ENCODE measurements around the gene CCL5.
"Not testable (repeated sequence)": the region's sequence is repeated elsewhere in the genome, so short reads cannot be mapped to it uniquely, and the experiment has no call there.

The CCL5 gene

DNA sequence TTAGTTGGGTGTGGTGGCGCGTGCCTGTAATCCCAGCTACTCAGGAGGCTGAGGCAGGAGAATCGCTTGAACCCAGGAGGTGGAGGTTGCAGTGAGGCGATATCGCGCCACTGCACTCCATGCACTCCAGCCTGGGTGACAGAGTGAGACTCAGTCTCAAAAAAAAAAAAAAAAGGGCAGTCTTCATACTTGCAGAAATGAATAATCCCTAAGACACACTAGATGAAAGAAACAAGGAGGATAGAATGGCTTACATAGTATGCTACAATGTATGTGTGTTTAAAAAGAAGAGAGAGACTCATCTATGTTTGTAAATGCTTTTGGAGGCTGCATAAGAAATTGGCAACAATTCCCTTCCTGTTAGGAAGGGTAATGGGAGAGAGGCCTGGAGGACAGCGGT lies 17.6 kb upstream of the CCL5 start:
- DNase-seq, result not testable (repeated sequence)

DNA sequence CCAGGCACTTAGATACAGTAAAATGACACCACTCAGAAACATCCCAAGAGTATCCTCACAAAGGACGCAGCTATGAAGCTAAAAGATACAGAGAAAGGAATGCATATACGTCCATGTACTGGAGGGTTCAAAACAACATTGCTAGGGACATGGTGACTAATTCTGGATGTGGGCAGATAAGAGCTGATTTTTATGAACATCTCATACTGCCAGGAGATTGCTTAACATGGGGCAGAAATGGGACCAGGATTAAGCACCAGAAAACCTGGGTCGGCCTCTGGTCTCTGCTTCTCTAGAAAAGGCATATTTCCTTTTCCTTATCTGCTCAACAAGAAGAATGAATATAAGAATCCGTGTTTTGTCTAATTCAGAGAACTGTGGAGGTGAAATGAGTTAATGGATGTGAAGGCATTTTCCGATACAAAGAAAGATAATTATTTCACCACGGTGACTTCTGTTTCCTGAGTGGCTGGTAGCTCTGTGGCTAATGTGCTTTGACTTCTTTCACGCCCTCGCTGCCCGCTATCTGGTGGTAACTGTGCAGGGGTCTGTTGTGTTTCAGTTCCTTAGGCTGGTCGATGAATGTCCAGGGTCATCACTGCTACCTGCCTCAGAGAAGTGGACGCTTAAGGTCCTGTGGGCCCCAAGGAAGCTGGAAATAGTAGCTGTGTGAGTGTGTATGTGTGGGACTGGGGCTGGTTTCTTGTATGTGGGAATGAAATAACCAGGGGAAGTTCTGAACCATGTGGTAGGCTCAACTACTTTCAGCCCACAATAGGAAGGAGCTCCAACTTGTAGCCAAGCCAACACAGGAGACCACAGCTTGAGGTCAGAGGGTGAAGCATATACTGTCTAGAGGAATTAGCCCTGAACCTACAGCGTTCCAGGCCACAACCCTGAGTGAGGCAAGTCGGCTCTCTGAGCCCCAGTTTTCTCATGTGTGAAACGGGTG lies 15.8 kb upstream of the CCL5 start:
- DNase-seq, result peak; percentile 56

DNA sequence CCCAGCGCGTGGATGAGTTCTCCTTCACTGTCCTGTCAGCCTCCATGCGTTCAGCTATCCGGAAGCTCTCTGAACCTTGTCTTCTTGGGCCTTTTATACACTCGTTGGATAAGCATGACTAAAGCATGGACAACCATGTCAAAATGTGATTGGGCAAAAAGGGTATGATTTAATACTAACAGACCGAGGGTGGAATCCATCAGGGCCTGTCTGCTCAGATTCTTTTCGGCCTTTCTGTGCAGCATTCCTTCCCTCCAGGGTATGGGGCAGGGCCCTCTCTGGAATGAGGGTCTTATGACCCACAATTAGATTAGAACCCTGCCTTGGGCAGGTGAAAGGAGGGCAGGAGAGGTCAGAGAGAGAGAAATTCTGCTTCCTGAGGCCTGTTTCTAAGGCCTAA lies 14.0 kb upstream of the CCL5 start:
- no peak for DNase-seq

DNA sequence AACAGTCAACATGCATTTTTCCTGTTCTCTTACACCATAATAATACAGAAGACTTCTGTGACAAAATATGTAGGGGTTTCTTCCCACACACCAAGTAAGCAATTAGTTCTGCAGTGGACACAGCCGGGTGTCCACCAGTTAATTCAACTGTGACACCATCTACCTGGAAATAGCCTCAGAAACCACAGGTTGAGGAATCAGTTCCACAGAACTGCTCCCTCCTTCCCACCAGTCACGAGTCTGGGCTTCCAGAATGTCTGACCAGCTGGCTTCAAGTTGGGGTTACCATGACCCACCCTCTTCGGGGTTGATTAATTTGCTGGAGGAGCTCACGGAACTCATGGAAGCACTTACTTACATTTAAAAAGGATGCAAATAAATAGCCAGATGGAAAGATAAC lies 13.6 kb upstream of the CCL5 start:
- no peak for DNase-seq

DNA sequence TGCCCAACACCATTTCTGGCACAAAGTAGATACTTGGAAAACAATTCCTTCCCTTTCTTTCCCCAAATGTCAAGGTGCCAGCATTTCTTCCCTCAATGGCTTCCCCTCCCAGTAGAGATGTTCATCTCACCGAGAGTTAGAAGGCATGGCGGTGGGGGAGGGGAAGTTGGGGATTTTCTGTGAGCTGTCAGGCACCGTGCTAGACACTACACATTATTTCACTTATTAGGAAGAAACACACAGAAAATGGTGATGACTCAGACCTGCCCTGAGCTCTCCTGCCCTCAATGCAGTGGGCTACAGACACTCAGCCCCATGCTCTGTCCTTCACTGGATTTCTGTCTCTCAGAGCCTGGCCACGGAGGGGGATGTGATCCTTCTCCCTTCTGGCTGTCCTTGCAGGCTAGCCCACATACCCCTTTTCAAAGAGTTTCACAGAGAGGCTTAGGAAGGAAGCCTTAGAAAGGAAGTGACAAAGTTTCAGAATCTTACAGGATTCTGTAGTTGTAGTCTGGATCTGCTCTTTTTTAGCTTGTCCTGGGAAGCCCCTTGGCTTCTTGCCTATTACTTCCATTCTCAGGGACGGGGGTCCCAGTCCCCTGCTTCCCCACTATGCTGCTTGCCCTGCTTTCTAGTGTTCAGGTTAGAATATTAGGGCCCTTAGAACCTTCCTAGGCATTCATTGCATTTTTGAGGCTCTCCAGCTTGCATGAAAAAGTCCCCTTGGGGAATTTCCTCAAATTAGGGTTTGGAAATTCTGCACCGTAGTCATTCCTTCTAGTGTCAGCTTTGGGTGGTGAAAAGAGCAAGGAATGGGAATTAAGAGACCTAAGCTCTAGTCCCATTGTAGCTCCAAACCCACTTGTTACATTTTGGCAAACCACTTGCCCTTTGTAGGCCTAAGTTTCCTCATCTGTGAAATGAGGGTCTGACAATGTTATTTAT lies 12.2 kb upstream of the CCL5 start:
- DNase-seq, result peak; percentile 60

DNA sequence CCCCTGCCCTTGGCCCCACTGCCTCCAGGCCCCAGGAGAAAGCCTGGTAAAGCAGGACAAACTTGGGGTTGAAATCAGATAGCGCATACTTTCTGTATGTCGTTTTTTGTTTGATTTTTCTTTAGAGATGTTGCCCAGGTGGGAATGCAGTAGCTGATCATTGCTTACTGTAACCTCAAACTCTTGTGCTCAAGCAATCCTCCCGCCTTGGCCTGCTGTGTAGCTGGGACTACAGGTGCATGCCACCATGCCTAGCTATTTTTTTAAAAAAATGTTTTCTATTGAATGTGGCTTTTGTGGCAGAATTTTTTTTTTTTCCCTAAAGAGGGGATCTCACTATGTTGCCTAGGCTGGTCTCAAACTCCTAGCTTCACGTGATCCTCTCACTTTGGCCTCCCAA lies 11.1 kb upstream of the CCL5 start:
- DNase-seq, result no peak

- DNase-seq, result peak; percentile 67
Observed at GRCh38 chr17:35890774-35891155, 10.6 kb upstream of the CCL5 start.

- no peak for DNase-seq
Observed at GRCh38 chr17:35889818-35890773, 9.9 kb upstream of the CCL5 start.

GRCh38 chr17:35889241-35889640 lies 9.1 kb upstream of the CCL5 start:
- DNase-seq, result no peak

DNA sequence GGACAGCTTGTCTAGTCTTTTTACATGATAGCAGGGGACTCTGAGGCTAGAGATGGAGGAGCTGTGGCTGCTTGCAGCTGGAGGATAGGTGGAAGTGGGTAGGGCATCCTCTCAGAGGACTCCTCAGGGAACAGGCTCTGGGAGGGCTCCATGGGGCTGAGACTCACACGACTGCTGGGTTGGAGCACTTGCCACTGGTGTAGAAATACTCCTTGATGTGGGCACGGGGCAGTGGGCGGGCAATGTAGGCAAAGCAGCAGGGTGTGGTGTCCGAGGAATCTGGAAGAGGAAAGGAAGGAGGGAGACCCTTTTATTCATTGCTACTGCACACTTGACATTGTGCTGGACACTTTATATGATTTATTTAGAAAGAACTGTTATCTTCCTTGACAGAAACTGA lies 1.8 kb downstream of the CCL5 start:
- no peak for DNase-seq

DNA sequence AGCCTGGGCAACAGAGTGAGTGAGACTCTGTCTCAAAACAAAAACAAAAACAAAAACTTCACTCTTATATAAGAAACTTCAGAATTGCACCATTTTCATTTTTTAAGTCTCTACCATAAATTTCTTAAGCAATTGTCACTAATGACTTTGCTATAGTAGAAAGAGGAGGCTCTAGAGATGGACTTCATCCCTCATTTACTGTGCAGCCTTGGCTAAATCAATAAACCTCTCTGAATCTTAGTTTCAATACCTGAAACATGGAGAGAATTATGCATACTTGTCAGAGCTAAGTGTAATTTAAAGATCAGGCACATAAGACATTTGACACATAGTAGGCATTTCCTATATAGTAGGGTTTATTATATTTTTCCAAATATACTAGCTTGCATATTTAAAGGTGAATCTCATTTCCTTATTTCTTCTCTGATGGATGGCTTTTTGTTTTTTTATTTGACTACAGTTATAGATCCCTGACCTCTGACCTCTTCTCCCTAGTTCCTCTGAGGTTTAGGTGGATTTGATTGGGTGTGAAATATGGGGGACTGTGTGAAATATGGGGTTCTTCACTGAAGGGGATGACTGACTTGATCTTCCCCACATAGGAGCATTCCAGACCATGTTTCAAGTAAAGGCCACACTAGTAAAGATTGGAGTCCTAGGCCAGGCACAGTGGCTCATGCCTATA lies 2.7 kb downstream of the CCL5 start:
- DNase-seq, result no peak

GRCh38 chr17:35876534-35876933 lies 3.6 kb downstream of the CCL5 start:
- no peak for DNase-seq

DNA sequence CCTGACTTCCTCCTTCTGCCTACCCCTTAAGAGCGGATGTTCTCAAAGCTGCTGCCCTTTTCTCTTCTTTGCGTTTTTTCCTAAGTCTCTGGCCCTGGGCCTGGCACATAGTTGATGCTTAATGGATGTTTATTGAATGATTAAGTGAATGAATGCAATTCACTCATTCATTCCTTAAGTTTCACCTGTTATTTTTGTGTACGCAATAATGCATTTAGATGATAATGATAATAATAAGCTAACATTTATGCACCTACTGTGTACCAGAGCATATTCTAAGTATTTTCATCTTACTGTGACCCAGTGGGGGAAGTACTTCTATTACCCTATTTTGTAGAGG lies 4.4 kb downstream of the CCL5 start:
- DNase-seq, result no peak

DNA sequence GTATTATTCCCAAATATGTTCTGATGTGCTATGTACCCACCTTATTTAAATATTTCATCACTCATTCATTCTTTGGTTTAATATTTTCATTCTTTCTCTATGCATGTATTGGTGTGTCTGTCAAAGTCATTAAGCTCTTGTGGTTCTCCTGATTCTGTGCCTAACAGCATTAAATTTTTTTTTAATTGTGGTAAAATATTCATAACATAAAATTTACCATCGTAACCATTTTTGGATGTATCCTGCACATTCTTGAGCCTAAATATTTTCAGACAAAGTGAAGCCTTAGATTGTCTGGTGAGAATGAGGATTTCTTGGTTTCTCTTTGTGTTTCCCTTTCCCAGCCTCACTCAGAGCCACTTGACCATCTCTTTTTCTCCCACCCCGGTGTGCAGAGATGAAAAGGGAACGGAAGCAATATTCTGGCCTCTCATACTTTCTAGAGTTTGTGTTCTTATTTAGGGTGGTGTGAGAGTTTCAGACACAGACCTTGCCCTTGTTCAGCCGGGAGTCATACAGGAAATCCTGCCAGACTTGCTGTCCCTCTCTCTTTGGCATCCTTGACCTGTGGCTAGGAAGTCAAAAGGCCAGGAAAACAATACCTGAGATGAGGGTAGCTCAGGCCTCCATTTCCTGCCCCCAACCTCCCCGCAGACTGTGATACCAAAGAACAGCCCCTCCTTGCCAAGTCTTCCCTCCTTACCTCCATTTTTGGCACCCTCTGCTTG lies 4.9 kb downstream of the CCL5 start:
- no peak for DNase-seq

GRCh38 chr17:35872196-35872980 lies 7.8 kb downstream of the CCL5 start:
- DNase-seq, result no peak

DNA sequence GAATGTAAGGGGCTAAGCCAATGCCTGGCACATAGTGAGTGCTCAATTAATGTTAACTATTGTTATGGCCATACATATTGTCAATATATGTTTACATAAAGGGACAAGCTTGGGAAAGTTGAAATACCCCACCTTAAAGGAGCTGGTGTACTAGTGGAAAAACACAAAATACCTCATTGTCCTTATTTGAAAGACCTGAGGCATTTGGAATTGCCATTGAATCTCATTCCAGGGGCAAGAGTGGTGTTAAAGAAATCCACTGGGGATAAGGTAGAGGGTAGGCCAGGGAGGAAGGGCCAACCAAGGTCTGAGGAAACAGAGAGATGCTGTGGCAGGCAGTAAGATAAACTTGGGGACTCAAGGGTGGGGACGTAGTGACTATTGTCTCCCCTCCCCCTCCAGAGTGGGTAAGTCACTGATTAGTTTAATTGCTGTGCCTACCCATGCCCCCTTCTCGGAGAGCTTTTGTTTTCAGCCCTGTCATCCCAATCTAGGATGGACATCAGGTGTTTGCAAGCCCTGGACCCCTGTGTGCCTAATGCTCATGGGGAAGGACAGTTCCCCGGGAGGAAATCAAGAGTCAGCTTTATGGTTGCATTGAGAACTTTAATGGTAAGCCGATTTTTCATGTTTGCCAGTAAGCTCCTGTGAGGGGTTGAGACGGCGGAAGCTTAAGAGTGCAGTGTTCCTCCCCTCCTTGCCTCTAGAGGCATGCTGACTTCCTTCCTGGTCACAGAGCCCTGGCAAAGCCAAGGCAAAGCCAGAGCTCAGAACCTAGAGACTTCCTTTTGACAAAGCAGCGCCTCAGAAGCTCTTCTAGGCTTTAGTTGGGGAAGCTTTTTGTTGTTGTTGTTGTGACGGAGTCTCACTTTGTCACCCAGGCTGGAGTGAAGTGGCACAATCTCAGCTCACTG lies 9.0 kb downstream of the CCL5 start:
- DNase-seq, result peak; percentile 40

- DNase-seq, result no peak
Observed at GRCh38 chr17:35868737-35869136, 11.4 kb downstream of the CCL5 start, which contains the start of gene HEATR9. Gene HEATR9, minus strand, starts transcription at chr17:35868891. Its CDS starts 149 bp downstream, at chr17:35868742.

- no peak for DNase-seq
Observed at GRCh38 chr17:35867574-35867973, 12.6 kb downstream of the CCL5 start.

DNA sequence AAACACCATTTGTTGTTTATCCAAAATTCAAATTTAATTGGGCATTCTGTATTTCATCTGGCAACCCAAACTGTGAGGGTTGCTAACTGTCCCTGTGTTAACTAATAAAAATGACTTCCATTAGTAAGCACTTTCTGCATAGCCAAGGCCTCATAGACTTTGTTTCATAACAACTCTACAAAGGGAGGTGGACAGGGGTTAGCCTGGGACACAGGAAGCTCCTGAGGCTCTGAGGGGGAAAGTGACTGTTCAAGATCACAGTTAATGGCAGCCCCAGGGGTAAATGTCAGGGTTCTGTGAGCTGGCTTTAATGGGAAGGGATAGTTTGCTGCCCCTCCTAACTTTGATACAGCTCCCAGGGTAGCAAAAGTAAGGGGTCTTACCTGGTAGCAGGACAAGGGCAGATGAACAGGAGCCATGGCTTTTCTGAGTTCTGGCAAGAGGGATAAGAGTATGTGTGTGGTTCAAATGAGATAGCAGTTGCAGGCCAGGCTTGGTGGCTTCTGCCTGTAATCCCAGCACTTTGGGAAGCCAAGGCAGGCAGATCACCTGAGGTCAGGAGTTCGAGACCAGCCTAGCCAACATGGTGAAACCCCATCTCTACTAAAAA lies 13.7 kb downstream of the CCL5 start:
- DNase-seq, result no peak

All from CD4-positive, alpha-beta T cell treated with Interleukin-15 for 1 hour (primary cell).